Astrocyte (in vitro differentiated cells and primary cell): Measurements from ENCODE around the gene ACACA.

ENCODE experiments used
- CTCF ChIP-seq: IDR thresholded peaks from 2 replicates; pipeline ENCODE4 v1.5.1; 2011; ENCODE audit warnings: low read depth, mild to moderate bottlenecking, inconsistent platforms, low read length, moderate library complexity; ENCODE audit not compliant: insufficient read depth
- EZH2 ChIP-seq: IDR thresholded peaks from 2 replicates; pipeline ENCODE4 v1.6.1; 2012; ENCODE audit warnings: mild to moderate bottlenecking, low read length, inconsistent platforms; ENCODE audit not compliant: insufficient read depth

DNA sequence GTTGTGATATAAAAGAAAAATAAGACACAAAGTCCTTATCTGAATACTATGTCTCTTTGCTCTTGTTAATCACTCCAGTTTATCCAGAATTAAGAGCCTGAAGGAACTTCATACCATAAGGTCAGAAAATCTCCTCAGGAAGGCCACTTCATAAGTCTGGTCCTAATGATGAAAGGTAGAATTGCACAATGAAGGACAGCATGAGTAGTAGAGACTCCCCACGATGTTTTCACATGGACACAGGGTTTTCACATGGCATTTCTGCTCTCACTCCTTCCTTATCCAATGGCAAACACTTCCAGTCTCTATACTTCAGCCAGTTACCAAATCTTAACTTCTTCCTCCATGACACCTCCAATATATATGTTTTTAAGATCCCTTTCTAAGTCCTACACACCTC lies 41.0 kb downstream of the ACACA start:
- TF ChIP-seq EZH2 (no peak), CTCF (no peak)
